Measurements from ENCODE around the gene SSNA1.

DNA sequence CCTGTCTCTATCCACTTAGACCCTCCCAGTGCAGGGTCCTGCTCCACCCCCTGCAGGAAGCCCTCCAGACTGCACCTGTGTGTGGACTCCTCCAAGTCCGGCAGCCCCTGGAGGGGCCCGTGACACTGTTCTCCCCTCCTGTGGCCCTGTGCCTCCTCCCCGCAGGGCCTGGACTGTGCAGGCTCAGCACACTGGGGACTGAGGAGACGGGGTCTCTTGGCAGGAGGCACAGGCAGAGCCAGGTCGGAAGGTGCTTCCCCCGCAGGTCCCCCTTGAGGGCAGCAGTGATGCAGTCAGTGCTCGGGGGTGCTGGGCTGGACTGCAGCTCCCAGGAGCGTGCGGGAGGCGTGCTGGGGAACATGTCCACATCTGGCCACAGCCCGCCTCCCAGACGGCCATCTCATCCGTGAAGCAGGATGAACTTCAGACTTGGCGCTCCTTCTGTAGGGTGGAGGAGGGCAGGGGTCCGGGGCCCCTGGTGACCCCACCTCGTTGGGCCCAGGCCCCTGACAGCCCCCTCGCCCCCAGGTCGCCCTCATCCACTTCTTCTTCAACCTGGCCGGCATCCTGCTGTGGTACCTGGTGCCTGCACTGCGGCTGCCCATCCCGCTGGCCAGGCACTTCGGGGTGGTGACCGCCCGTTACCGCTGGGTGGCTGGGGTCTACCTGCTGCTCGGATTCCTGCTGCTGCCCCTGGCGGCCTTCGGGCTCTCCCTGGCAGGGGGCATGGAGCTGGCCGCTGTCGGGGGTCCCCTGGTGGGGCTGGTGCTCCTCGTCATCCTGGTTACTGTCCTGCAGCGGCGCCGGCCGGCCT is 47.2 kb downstream of the SSNA1 start:
- no peak for TF ChIP-seq EZH2 (IDR thresholded peaks at IDR 0.05; ENCODE audit: borderline replicate concordance, insufficient read depth, low read length, poor library complexity, severe bottlenecking)
- TF ChIP-seq, protein P1, sequence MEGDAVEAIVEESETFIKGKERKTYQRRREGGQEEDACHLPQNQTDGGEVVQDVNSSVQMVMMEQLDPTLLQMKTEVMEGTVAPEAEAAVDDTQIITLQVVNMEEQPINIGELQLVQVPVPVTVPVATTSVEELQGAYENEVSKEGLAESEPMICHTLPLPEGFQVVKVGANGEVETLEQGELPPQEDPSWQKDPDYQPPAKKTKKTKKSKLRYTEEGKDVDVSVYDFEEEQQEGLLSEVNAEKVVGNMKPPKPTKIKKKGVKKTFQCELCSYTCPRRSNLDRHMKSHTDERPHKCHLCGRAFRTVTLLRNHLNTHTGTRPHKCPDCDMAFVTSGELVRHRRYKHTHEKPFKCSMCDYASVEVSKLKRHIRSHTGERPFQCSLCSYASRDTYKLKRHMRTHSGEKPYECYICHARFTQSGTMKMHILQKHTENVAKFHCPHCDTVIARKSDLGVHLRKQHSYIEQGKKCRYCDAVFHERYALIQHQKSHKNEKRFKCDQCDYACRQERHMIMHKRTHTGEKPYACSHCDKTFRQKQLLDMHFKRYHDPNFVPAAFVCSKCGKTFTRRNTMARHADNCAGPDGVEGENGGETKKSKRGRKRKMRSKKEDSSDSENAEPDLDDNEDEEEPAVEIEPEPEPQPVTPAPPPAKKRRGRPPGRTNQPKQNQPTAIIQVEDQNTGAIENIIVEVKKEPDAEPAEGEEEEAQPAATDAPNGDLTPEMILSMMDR (IDR thresholded peaks at IDR 0.05; ENCODE audit: poor library complexity, severe bottlenecking), result no peak

Data from neural cell (in vitro differentiated cells).